HepG2 (cell line): ENCODE results near the gene PTPRC. TPM values are rescaled to one million over a fixed set of nuclear protein-coding genes. Genes with fewer than 3 reads are reported as not detected.
"Not testable (repeated sequence)": the region's sequence is repeated elsewhere in the genome, so short reads cannot be mapped to it uniquely, and the experiment has no call there.

Source experiments
- ATAC-seq: fragments of 200-7000 bp; cut with Tn5 transposase; 3 replicates; pipeline ENCODE4 v1.9.1; 2020; ENCODE audit warnings: mild to moderate bottlenecking, moderate library complexity
- BruUV-seq: library from RNA; stranded (reverse); fragments of 400-500 nt; replicated peaks from 2 replicates; lab custom pipeline; 2021; lab: Mats Ljungman, UMichigan
- CTCF ChIA-PET: fragments of 300-600 bp; formaldehyde crosslinking; extraction: SDS; loops from one replicate; lab custom pipeline; 2021; ENCODE audit warnings: low total read pairs, inconsistent platforms, low intra/inter-chr PET ratio; lab: Yijun Ruan, JAX
- POLR2A ChIA-PET: fragments of 350-600 bp; sonication (Branson Sonifier 250); formaldehyde crosslinking; loops from one replicate; lab custom pipeline; 2020; ENCODE audit warnings: antibody characterized with exemption, inconsistent platforms; lab: Yijun Ruan, JAX
- DNase-seq: peaks from one replicate; pipeline ENCODE4 v3.0.0-alpha.2; 2015; ENCODE audit warnings: low spot score
- FAIRE-seq: peaks from 3 replicates; lab custom pipeline; 2011; peaks lifted over from hg19 to GRCh38; lab: Jason Lieb, UNC
- H2AFZ ChIP-seq: one replicate; pipeline ENCODE4 v1.6.1; 2011; ENCODE audit warnings: low read length, inconsistent platforms
- H3K27ac ChIP-seq: fragments of 300-600 bp; 3 replicates; pipeline ENCODE4 v1.8.0; 2011; ENCODE audit warnings: mixed run types, mild to moderate bottlenecking, mixed read lengths, low read length, inconsistent platforms; ENCODE audit not compliant: insufficient read depth; ENCODE audit errors: extremely low read length
- H3K27me3 ChIP-seq, 2 experiments: fragments of 200-600 bp in 1 of 2; 2 replicates in 1 of 2; 3 replicates in 1 of 2; pipeline versions ENCODE4 v1.6.0 to v1.8.0; 2011; ENCODE audit warnings: low read length in 2 of 2, mild to moderate bottlenecking in 2 of 2, moderate library complexity in 2 of 2, inconsistent platforms in 1 of 2; ENCODE audit not compliant: insufficient read depth in 2 of 2, control insufficient read depth in 1 of 2
- H3K36me3 ChIP-seq, 2 experiments: fragments of 200-600 bp in 1 of 2; replicated peaks in 1 of 2; 2 replicates in 1 of 2; 3 replicates in 1 of 2; pipeline versions ENCODE4 v1.5.1 to v1.8.0; 2011; ENCODE audit warnings: low read length in 2 of 2, inconsistent platforms in 1 of 2; ENCODE audit not compliant: insufficient read depth in 2 of 2, control insufficient read depth in 1 of 2
- H3K4me1 ChIP-seq: 2 replicates; pipeline ENCODE4 v1.5.1; 2012; ENCODE audit warnings: low read length, inconsistent platforms; ENCODE audit not compliant: insufficient read depth
- H3K4me2 ChIP-seq: 2 replicates; pipeline ENCODE4 v1.6.0; 2011; ENCODE audit warnings: low read depth, low read length, inconsistent platforms
- H3K4me3 ChIP-seq, 3 experiments: fragments of 200-600 bp in 1 of 3; sonication (generic), shearing (Covaris generic) in 1 of 3; replicated peaks in 1 of 3; 2 replicates each; pipeline ENCODE4 v1.5.1; 2011 to 2016; ENCODE audit warnings: low read length in 3 of 3, inconsistent platforms in 2 of 3, low read depth in 2 of 3, mild to moderate bottlenecking in 2 of 3, control low read depth in 1 of 3, mixed read lengths in 1 of 3; ENCODE audit not compliant: insufficient read depth in 1 of 3
- H3K79me2 ChIP-seq: one replicate; pipeline ENCODE4 v1.6.1; 2011; ENCODE audit warnings: low read length, inconsistent platforms; ENCODE audit not compliant: insufficient read depth
- H3K9ac ChIP-seq: 2 replicates; pipeline ENCODE4 v1.6.0; 2011; ENCODE audit warnings: mild to moderate bottlenecking, low read depth, low read length, inconsistent platforms; ENCODE audit not compliant: insufficient read depth
- H3K9me3 ChIP-seq: 2 replicates; pipeline ENCODE4 v1.5.1; 2012; ENCODE audit warnings: mild to moderate bottlenecking, low read length
- H4K20me1 ChIP-seq: 2 replicates; pipeline ENCODE4 v1.6.0; 2011; ENCODE audit warnings: inconsistent platforms, mild to moderate bottlenecking, low read length, moderate library complexity; ENCODE audit not compliant: insufficient read depth
- HNF4A ChIP-seq: sonication (generic); formaldehyde crosslinking; IDR thresholded peaks from 2 replicates; pipeline ENCODE4 v1.4.0; 2020; ENCODE audit warnings: missing genetic modification reagents
- PPARG ChIP-seq: conservative IDR thresholded peaks from 2 replicates; pipeline ENCODE4 v1.6.1; 2016; ENCODE audit warnings: missing biosample characterization, missing genetic modification reagents
- RXRB ChIP-seq: IDR thresholded peaks from 2 replicates; pipeline ENCODE4 v1.6.1; 2016; ENCODE audit warnings: borderline replicate concordance, missing genetic modification reagents, missing compliant biosample characterization
- ZHX1 ChIP-seq: sonication (generic); formaldehyde crosslinking; IDR thresholded peaks from 2 replicates; pipeline ENCODE4 v1.8.1; 2022; ENCODE audit warnings: low read depth, mild to moderate bottlenecking, missing genetic modification reagents
- WGBS: methylation state at CpG from one replicate; pipeline ENCODE4 v1.1.6; 2017; ENCODE audit warnings: low lambda C conversion rate; 5-methylcytosine and 5-hydroxymethylcytosine counted together
- in situ Hi-C: cut with HindIII; loops from 2 replicates; pipeline ENCODE4 v1.10.0; 2017; ENCODE audit warnings: low pct_unique_long_range_greater_than_20kb; ENCODE audit not compliant: extremely low pct_ligation_motif_present
- intact Hi-C: fragments of 100-400 bp; cut with micrococcal nuclease; formaldehyde crosslinking; loops from one replicate; pipeline ENCODE4 v1.10.0; 2022; ENCODE audit not compliant: unreplicated experiment
- polyA plus RNA-seq, 8 experiments: library from polyadenylated mRNA; depleted of rRNA in 3 of 8; stranded (reverse) in 7 of 8; unstranded in 1 of 8; fragments of >200 nt; fragmentation: Illumina TruSeq in 4 of 8; extraction: Trizol in 4 of 8; gene quantifications; 2 replicates each; pipeline versions ENCODE4 v1.2.1 to v1.2.3, GENCODE V29; 2011 to 2016; ENCODE audit warnings: low read depth in 4 of 8, missing spikeins in 1 of 8, mixed read lengths in 1 of 8; ENCODE audit not compliant: insufficient read depth in 1 of 8
- total RNA-seq, 5 experiments: library from RNA; depleted of rRNA; stranded (reverse); fragments of >200 nt; fragmentation: Illumina TruSeq; extraction: Trizol; gene quantifications; 2 replicates each; pipeline ENCODE4 v1.2.3, GENCODE V29; 2016; ENCODE audit warnings: low read depth in 1 of 5

PTPRC gene
- total and polyA plus RNA-seq, 2 of the 13 experiments (the other 11 are each of a cell fraction or from before 2014, with no cell fraction given) = not detected

DNA sequence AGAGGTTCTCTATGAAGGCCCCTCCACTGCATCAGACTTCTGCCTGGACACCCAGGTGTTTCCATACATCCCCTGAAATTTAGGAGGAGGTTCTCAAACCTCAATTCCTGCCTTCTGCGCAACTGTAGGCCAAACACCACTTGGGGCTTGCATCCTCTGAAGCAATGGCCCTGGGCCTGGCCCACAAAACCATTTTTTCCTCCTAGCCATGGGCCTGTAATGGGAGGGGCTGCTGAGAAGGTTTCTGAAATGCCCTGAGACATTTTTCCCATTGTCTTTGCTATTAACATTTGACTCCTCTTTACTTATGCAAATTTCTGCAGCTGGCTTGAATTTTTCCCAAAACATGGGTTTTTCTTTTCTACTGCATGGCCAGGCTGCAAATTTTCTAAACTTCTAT lies 37.9 kb upstream of the PTPRC start:
- BruUV-seq = no TSS peak
- CTCF ChIA-PET = no interaction called here

DNA sequence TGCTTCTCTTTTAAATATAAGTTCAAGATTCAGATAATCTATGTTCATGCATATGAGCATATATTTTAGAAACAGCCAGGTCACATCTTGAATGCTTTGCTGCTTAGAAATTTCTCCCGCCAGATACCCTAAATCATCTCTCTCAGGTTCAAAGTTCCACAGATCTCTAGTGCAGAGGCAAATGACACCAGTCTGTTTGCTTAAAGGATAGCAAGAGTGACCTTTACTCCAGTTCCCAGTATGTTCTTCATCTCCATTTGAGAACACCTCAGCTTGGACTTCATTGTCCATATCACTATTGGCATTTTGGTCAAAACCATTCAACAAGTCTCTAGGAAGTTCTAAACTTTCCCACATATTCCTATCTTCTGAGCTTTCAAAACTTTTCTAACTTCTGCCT lies 37.5 kb upstream of the PTPRC start:
- peak; percentile 66 for TF ChIP-seq RXRB (CRISPR knock-in tag)
- peak; percentile 83 for TF ChIP-seq PPARG (CRISPR knock-in tag)
- peak; percentile 39 for TF ChIP-seq HNF4A (CRISPR knock-in tag)
- TF ChIP-seq, all 625 proteins: peak for 3; not testable (repeated sequence) for 622
- H3K4me2 ChIP-seq, H3K9me3 ChIP-seq, intact Hi-C loops, H3K4me1 ChIP-seq, H3K4me3 ChIP-seq, H3K27ac ChIP-seq, ATAC-seq, CTCF ChIA-PET, in situ Hi-C loops, H4K20me1 ChIP-seq, H3K9ac ChIP-seq, POLR2A ChIA-PET, H2AFZ ChIP-seq, H3K27me3 ChIP-seq, BruUV-seq, H3K79me2 ChIP-seq, H3K36me3 ChIP-seq: not testable (repeated sequence)
- DNase-seq (peak; percentile 5), FAIRE-seq (peak; percentile 8)
- WGBS = 0% methylated on average over 1 of the region's 1 CpG

More for the DNA sequence above, 37.9 kb upstream of the PTPRC start:
- TF ChIP-seq ZHX1 (CRISPR knock-in tag) = no peak
- TF ChIP-seq, all 625 proteins: peak for 0
- ATAC-seq (no peak), FAIRE-seq (no peak), DNase-seq (no peak)
- no peaks in the 10 kb centered on the region for H3K36me3 ChIP-seq
- H3K79me2 ChIP-seq = no peaks in the 10 kb centered on the region
- WGBS = 43% methylated on average over 1 of the region's 1 CpG
- no peaks in the 10 kb centered on the region for H3K27me3 ChIP-seq
- in situ Hi-C loops (no loop called here), intact Hi-C loops (no loop called here)
- H3K4me3 ChIP-seq = no peak overlapping the region
- no peak overlapping the region for H3K4me2 ChIP-seq
- no peak overlapping the region for H3K9ac ChIP-seq
- POLR2A ChIA-PET = no interaction called here
- H2AFZ ChIP-seq = no peak overlapping the region
- H4K20me1 ChIP-seq = no peaks in the 10 kb centered on the region
- no peaks in the 10 kb centered on the region for H3K4me1 ChIP-seq
- H3K9me3 ChIP-seq = no peaks in the 10 kb centered on the region
- H3K27ac ChIP-seq = no peak overlapping the region
